ENCODE data around the gene CCM2L.

GRCh38 chr20:31992086-31992485 is 18.2 kb upstream of the CCM2L start:
- TF ChIP-seq POLR2AphosphoS5 (IDR thresholded peaks at IDR 0.05; ENCODE audit: low read depth, low read length) (no peak), POLR2A (IDR thresholded peaks at IDR 0.05; ENCODE audit: low read depth, low read length) (no peak)
